NCI-H2196 (cell line): ENCODE data around the gene BANF2.

ENCODE experiments used
- DNase-seq: peaks from one replicate; lab custom pipeline; 2025; ENCODE audit not compliant: unreplicated experiment; lab: John Stamatoyannopoulos, UW

Gene BANF2

DNA sequence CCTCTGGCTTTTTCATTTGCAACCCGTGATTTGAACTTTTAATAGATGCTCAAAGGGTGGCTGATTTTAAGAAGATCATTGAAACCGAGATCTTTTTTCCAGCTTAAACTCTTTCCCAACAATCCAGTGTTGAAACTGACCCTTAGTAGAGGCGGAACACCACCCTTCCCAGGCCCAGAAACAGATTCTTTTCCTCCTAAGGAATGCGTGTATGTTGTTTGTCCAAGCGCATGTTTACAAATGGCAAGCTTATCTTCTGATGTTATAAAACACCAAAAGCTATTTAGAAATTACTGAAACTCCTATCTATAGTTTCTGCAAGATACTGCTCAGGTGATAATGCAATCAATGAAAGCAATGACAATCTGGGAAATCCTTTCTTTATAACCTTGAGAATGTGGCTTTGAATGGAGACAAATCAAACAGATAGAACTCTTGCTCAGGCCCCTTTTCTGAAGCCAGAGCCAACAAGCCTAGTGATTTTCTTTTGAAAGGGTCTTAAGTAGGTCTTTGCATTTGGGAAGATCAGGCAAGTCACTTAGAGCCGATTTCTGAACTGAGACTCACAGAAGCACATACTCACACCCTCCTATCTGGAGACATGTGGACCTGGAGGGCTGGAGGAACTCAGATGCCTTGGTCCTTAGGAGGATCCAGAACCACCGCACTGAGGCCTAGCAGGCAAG lies 9.1 kb downstream of the BANF2 start:
- DNase-seq = no peak

- no peak for DNase-seq
These were observed 9.9 kb downstream of the BANF2 start for GRCh38 chr20:17709361-17710293.

DNA sequence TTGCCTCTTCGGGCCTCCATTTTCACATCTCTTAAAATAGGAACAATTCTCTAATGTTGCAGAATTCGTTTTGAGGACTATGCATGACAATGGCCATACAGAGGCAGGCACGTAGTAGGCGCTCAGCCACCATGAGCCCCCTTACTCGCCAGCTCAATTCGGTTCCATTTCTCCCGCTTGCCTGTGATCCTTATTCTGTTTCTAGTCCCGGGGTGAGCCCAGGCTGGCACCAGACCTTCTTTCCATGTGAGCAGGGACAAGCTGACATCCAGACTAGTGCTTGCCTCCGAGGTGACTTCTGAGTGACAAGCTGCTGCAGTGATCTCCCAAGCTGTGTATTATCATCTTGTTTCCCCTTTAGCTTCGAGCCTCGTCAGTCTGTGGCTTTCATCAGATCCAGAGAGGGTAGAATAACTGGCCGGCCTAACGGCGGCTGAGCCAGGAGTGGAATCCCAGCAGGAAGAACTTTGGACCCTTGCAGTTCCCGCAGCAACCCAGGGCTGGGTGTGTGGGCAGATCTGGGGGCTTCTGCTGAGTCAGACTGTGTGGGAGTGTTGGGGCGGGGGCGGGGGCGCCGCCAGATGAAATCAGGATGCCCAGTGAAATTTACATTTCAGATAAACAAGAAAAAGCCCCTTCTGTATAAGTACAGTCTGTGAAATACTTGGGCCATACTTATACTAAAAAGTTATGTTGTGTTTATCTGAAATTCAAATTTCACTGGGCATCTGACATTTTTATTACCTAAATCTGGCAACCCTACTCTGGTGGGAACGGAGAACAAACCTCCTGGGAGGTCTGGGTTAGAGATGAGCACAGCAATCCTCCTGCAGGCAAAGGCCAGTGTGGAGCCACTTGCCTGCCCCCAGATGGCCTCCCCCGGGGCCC lies 10.9 kb downstream of the BANF2 start:
- DNase-seq = no peak

DNA sequence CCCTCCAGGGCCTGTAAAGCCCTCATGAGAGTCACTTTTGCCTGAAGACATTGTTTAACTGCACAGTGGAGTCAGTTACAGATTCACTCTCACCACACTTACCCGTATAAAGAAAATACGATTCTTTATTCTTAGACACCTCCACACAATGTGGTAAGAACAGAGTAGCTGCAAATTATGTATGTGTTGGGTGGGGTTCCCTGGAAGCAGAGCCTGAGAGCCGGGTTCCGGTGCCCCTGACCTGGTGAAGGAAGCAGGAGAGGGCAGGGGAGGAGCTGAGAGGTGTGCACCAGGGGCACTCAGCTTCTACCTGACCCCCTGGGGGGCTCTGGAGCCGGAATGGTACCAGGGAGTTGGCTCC lies 11.5 kb downstream of the BANF2 start:
- no peak for DNase-seq

DNA sequence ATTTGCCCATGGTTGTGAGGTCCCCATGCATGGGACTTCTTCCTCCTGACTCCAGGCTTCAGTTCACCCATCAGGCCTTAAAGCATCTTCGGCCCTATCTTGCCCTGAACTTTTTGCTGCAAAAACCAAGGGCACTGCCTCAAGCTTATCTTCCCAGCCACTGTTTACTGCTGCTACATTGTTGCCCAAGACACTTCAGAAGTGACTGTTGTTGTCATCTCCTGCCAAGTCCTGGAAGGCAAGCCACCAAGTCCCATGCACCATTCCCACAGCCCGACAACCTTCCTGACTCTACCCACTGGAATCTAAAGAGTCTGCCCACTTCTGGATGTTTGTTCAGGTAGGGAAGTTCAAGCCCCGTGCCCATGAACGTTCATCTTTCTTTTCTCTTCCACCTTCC lies 12.4 kb downstream of the BANF2 start:
- DNase-seq = no peak

GRCh38 chr20:17712708-17713107 lies 12.9 kb downstream of the BANF2 start:
- DNase-seq = no peak

GRCh38 chr20:17714597-17714996 lies 14.8 kb downstream of the BANF2 start:
- DNase-seq = no peak

GRCh38 chr20:17715075-17715474 lies 15.3 kb downstream of the BANF2 start:
- DNase-seq = no peak

DNA sequence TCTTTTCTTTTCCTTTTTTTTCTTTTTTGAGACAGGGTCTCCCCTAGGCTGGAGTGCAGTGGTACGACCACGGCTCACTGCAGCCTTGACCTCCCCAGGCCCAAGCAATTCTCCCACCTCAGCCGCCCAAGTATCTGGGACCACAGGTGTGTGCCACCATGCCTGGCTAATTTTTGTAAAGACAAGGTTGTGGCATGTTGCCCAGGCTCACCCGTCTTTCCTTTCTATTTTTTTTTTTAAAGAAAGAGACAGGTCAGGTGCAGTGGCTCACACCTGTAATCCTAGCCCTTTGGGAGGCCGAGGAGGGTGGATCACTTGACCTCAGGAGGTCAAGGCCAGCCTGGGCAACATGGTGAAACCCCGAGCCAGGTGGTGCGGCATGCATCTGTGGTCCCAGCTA lies 16.6 kb downstream of the BANF2 start:
- no peak for DNase-seq

GRCh38 chr20:17720755-17721154 lies 21.0 kb downstream of the BANF2 start:
- no peak for DNase-seq

DNA sequence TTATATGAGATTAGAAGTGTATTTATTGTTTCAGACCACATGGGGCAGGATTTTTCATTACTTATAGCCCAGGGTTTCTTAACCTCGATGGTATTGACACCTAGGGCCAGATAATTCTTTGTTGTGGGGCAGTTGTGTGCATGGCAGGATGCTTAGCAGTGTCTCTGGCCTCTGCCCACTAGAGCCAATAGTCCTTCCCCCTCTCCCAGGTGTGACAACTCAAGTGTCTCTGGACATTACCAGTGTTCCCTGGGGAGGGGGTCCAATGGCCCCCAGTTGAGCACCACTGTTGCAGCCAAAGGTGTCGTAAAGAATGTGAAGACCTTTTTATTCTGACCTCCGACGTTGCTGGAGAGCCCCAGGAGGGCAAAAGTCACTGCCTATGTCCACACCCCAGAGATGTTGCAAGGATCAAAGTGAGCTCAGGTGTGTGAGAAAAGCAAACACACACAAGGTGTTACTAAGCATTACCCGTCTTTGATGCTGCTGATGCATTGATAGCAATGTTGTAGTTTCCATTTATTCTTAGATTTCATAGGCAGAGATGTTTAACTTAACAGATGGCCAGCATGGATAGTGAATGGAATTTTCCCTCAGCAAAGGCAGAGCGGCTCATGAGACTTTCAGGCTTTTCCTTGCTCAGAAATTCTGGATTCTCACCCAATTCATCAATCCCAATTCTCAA lies 22.2 kb downstream of the BANF2 start:
- no peak for DNase-seq

DNA sequence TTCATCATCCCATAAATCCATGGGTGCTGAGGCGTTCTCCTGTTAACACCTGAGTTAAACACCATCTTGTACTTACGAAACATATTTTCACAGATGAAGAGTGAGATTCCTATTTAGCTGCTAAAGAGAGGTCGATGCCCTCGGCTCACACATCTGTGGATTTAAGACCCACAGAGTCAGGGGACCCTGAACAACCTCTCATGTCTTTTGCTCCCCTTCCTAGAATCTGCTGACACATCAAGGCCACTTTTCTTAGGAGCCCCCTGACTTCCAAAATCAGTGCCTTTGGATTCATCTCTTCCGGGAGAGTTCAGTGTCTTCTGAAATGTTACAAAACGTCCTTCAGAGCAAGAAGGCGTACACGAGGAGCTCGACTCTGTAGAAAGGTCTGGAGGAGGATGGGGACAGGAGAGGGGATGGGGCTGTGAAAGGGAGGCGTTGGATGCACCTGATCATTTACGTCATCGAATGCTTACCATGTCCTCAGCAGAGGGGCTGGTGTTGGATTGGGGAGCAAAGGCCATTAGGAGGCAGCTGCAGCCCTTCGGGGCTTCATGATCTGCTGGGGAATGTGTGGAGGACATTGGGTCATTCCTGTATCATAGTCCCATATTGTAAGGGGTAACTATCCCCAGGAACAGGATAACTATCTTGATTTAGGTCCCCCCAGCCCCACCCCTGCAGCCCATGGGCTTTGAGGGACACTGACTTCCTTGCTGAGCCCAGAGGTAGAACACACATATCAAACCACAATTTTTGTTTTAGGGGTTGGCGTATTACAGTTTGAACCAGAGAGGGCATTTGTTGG lies 22.9 kb downstream of the BANF2 start:
- DNase-seq = no peak

DNA sequence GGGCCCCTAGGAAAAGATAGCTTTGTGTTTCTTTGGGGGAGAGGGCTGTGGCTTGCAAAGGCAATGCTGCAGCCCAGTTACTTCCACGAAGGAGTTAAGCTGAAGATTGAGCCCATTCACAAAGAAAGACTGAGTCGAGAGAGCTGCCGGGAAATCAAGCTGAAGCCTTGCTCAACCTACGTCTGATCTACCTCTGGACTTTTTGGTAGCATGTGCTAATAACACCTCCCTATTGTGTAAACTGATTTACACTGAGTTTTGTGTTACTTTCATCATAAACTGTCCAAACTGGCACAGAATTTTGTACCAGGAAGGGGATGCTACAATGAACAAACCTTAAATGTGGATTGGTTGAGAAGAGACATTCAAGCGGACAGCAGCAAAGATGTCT lies 23.5 kb downstream of the BANF2 start:
- no peak for DNase-seq

GRCh38 chr20:17725094-17725835 lies 25.5 kb downstream of the BANF2 start:
- peak; percentile 88 for DNase-seq

DNA sequence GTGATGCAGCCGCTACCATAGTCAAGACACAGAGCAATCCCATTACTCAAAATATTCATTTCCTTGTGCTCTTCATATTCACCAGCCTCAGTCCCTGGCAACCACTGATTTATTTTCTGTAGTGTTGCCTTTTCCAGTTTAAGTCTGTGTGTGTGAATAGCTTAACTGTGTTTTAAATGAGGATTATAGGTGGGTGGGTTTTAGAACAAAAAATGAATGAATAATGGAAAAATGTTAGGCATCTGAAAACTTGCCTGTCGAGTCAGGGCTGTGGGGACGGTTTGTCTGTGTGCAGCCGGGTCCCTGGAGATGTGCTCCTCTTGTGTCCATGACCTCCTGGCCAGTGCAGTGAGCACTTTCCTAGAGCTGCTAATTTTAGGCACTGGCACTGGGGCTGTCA lies 27.1 kb downstream of the BANF2 start:
- no peak for DNase-seq

DNA sequence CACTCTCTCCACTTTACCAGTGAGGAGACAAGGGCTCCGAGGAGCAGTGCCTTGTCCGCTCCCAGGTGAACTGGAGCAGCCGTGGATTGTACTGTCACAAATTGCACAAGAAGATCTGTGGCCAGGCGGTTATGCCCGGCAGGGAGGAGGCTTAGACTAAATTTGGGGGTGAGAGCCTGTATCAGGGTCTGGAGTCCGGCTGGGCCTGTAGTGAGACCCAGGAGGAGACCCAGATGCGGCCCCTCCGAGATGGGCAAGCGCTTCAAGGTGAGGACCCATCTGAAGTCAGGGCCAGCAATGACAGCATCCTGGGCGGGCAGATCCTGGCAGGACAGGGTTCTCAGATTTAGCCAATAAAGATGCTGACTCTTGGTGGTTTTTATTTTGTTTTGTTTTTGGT lies 27.6 kb downstream of the BANF2 start:
- no peak for DNase-seq

- DNase-seq = no peak
These were observed 28.3 kb downstream of the BANF2 start for GRCh38 chr20:17728074-17728473.

DNA sequence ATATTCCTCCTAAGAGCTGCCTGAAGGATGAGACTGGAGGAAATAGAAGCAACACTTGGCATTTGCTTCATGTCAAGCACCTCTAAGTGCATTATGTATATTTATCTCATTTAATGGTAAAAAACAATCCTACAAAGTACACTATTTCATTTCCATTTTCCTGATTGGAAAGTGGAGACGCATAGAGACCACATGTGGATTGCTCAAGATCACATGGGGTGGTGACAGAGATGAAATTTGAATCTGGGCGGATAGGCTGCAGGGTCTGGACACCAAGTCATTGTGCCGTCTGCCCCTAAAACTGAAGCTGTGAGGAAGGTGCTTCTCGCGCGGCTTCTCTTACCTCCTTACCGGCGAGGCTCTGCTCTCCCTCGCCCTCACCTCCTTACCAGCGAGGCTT lies 30.3 kb downstream of the BANF2 start:
- no peak for DNase-seq

GRCh38 chr20:17731233-17731632 lies 31.5 kb downstream of the BANF2 start:
- DNase-seq = no peak
